ENCODE measurements around the gene CHRNA10. TPM values are rescaled to one million over a fixed set of nuclear protein-coding genes. Genes with fewer than 3 reads are reported as not detected.

CHRNA10 gene, protein sequence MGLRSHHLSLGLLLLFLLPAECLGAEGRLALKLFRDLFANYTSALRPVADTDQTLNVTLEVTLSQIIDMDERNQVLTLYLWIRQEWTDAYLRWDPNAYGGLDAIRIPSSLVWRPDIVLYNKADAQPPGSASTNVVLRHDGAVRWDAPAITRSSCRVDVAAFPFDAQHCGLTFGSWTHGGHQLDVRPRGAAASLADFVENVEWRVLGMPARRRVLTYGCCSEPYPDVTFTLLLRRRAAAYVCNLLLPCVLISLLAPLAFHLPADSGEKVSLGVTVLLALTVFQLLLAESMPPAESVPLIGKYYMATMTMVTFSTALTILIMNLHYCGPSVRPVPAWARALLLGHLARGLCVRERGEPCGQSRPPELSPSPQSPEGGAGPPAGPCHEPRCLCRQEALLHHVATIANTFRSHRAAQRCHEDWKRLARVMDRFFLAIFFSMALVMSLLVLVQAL
- 0.53 to 2.4 TPM (median 0.94 TPM) in 5 replicates for total RNA-seq (2022; extraction: Qiagen RNA extraction; ENCODE audit: low read depth)

DNA sequence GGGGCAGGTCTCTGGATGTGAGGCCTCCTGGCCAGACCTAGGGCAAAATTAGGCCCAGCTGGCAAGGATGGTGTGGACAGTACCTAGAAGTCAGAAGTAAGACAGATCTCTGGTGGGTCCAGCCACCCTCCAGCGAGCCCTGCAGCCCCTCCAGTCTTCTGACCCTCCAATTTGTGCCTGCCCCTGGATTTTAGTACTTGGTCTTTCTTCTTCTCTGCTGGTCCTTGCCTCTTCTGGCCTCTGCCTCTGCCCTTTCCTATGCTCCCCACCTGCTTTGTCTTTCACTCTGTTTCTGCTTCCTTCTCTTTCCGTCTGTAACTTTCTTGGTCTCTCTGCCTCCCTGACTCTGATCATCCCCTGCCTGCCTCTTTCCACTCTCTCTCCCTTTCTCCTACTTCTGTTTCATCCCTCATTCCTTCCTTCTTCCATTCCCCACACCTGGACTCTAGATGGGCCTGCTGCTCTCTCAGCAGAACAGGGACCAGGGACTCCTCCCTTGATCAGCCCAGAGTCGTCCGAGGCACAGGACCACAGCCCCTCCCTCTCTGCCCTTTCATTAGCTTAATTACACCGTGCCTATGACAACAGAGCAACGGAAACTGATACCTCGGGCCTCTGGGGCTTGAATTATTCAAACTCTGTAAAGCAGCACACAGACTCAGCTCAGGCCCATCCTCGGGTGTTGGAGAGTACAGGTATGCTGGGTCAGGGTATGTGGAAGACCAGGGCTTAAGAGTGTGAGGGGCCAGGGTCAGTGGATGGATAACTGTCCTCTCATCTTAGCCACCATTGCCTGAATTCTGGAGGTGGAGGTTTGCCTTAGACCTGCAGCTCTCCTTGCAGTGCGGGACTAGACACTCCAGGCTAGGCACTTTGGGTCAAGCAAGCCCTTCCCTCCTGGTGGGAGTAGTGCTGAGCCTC, at the start of gene CHRNA10:
TSS of gene CHRNA10 (minus strand) at position 51 of the 921 bp plus-strand sequence. CDS start 72 bp downstream, outside the sequence.

DNA sequence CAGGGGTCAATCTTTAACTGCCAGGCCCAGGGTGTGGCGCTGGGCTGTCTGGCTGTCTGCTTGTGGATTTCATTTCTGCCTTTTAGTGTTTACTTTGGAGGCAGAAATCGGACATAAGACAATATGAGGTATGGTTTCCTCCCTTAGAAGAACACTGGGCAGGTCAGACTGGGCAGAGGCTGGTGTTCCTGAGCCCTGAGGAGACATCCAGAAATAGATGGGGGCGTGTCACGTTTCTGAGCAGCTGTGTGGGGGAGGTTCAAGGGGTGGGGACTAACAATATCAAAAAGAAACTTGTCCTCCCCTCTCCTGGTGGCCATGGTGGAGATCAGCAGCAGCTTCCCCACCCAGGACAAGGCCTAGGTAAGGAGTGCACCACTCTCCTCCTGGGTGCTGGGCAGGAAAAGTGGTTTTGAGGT, 26.4 kb downstream of the CHRNA10 start, which contains the start of gene ART1:
TSS of gene ART1 (plus strand) at position 312 of the 419 bp plus-strand sequence. CDS start 14,086 bp downstream, outside the sequence.

DNA sequence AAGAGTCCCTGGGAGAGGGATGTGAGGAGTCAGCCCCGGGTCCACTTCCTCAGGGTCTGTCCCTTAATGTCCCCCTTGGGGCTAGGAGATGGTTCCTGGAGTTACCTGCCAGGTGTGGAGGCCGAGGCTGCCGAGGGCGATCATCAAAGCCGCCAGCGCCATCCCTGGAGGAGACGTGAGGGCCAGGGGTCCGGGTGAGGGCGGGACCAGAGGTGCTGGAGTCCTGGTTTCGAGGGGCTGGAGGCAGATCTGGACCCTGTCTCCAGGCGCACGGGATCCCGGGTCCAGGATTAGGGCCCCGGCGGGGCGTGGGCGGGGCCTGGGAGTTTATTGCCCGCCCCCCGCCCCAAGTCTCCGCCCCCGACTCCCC, 29.5 kb downstream of the CHRNA10 start, which contains the start of gene ART5:
TSS of gene ART5 (minus strand) at position 292 of the 370 bp plus-strand sequence. CDS start at position 162, 130 bp downstream.

Other genes starting within 250 kb of the CHRNA10 start
- 0.23 to 0.57 TPM (median 0.34 TPM) in 4 of 5 replicates, not detected in the other for gene ART5, start 29.4 kb downstream of the CHRNA10 start, total RNA-seq (2022; extraction: Qiagen RNA extraction; ENCODE audit: low read depth)
- gene ART1, start 26.3 kb downstream of the CHRNA10 start, total RNA-seq (2022; extraction: Qiagen RNA extraction; ENCODE audit: low read depth) = not detected in 5 replicates
- gene NUP98, start 126.2 kb upstream of the CHRNA10 start, total RNA-seq (2022; extraction: Qiagen RNA extraction; ENCODE audit: low read depth) = 63.1 to 75.4 TPM (median 72.6 TPM) in 5 replicates
- gene PGAP2, start 137.2 kb upstream of the CHRNA10 start, total RNA-seq (2022; extraction: Qiagen RNA extraction; ENCODE audit: low read depth) = 21.1 to 26.5 TPM (median 22.5 TPM) in 5 replicates
- gene RHOG, start 169.6 kb upstream of the CHRNA10 start, total RNA-seq (2022; extraction: Qiagen RNA extraction; ENCODE audit: low read depth) = 96.8 to 109 TPM (median 99.0 TPM) in 5 replicates
- gene STIM1, start 184.3 kb upstream of the CHRNA10 start, total RNA-seq (2022; extraction: Qiagen RNA extraction; ENCODE audit: low read depth) = 24.6 to 28.2 TPM (median 26.3 TPM) in 5 replicates

All from A549 treated with DMSO at 1 μM for 4 hours (cell line).